Liver (tissue), 3 donors: ENCODE data around the gene MAP3K13.

ENCODE experiments used
- ATF3 ChIP-seq: IDR thresholded peaks from 2 replicates; pipeline ENCODE4 v1.6.1; 2016; ENCODE audit warnings: antibody characterized with exemption
- CTCF ChIP-seq: fragments of 150-350 bp; IDR thresholded peaks from 2 replicates; pipeline ENCODE4 v1.5.1; 2017; ENCODE audit warnings: improper control_type of control experiment, low read depth, low read length; ENCODE audit not compliant: missing input control
- EGR1 ChIP-seq, 2 donors: IDR thresholded peaks; 2 replicates each; pipeline ENCODE4 v1.6.1; 2016 to 2018; ENCODE audit warnings: antibody characterized with exemption in 2 of 2, low read depth in 2 of 2
- FOXA1 ChIP-seq: IDR thresholded peaks from 2 replicates; pipeline ENCODE4 v1.6.1; 2016; ENCODE audit warnings: antibody characterized with exemption
- HNF4A ChIP-seq, 2 donors: conservative IDR thresholded peaks; 2 replicates each; pipeline ENCODE4 v1.6.1; 2016; ENCODE audit warnings: antibody characterized with exemption in 2 of 2, mild to moderate bottlenecking in 2 of 2
- HNF4G ChIP-seq: IDR thresholded peaks from 2 replicates; pipeline ENCODE4 v1.6.1; 2016; ENCODE audit warnings: antibody characterized with exemption
- JUND ChIP-seq, 2 donors: IDR thresholded peaks; 2 replicates each; pipeline ENCODE4 v1.6.1; 2016; ENCODE audit warnings: antibody characterized with exemption in 2 of 2
- MAX ChIP-seq: IDR thresholded peaks from 2 replicates; pipeline ENCODE4 v1.6.1; 2016; ENCODE audit warnings: antibody characterized with exemption
- RAD21 ChIP-seq, 2 donors: IDR thresholded peaks; 2 replicates each; pipeline ENCODE4 v1.6.1; 2016; ENCODE audit warnings: antibody characterized with exemption in 2 of 2, mild to moderate bottlenecking in 2 of 2
- REST ChIP-seq: IDR thresholded peaks from 2 replicates; pipeline ENCODE4 v1.6.1; 2016; ENCODE audit warnings: antibody characterized with exemption, mild to moderate bottlenecking
- RXRA ChIP-seq, 2 donors: IDR thresholded peaks; 2 replicates each; pipeline ENCODE4 v1.6.1; 2017 to 2018; ENCODE audit warnings: antibody characterized with exemption in 2 of 2, mild to moderate bottlenecking in 1 of 2
- TAF1 ChIP-seq: conservative IDR thresholded peaks from 2 replicates; pipeline ENCODE4 v1.6.1; 2016; ENCODE audit warnings: antibody characterized with exemption, mild to moderate bottlenecking
- YY1 ChIP-seq: IDR thresholded peaks from 2 replicates; pipeline ENCODE4 v1.6.1; 2016; ENCODE audit warnings: antibody characterized with exemption, mild to moderate bottlenecking
- donor health status: healthy.
- donor health status: healthy.

GRCh38 chr3:185337231-185337816 lies 25.6 kb upstream of the MAP3K13 start:
- TF ChIP-seq CTCF: no peak
- no peak for TF ChIP-seq MAX
- TF ChIP-seq RAD21 (IDR thresholded peaks at IDR 0.05): no peak
- TF ChIP-seq EGR1 (IDR thresholded peaks at IDR 0.05; ENCODE audit: low read depth in 2 of 2): no peak
- TF ChIP-seq REST: no peak
- TF ChIP-seq TAF1: no peak
- no peak for TF ChIP-seq HNF4G
- TF ChIP-seq FOXA1: no peak
- no peak for TF ChIP-seq YY1
- TF ChIP-seq RXRA (IDR thresholded peaks at IDR 0.05): peak in 1 of 2 donors; percentile 9
- TF ChIP-seq JUND (IDR thresholded peaks at IDR 0.05): no peak
- no peak for TF ChIP-seq HNF4A (conservative IDR thresholded peaks at IDR 0.05)
- TF ChIP-seq ATF3: no peak
